Activated naive CD4-positive, alpha-beta T cell treated with anti-CD3 and anti-CD28 coated beads, Interleukin-2, amount 10 ng/mL, durations not matched to agents 7 days and 5 days (primary cell): ENCODE measurements around the gene MYH15.
A peak's percentile ranks its signal among the peaks of the same experiment; 100 is the strongest.

Experiments used
- CTCF ChIA-PET: fragments of 350-600 bp; sonication (Branson Sonifier 250); formaldehyde crosslinking; loops from one replicate; lab custom pipeline; 2021; ENCODE audit warnings: antibody characterized with exemption; lab: Charles Lee
- DNase-seq: peaks from one replicate; pipeline ENCODE4 v3.0.0-alpha.2; 2020
- H3K27ac Mint-ChIP-seq: one replicate; pipeline ENCODE4 v1.8.0; 2021; ENCODE audit warnings: mild to moderate bottlenecking, moderate library complexity, mixed read lengths
- H3K27me3 Mint-ChIP-seq: one replicate; pipeline ENCODE4 v1.8.0; 2021; ENCODE audit warnings: mild to moderate bottlenecking, mixed read lengths
- H3K36me3 Mint-ChIP-seq: one replicate; pipeline ENCODE4 v1.8.0; 2021; ENCODE audit warnings: mixed read lengths
- H3K4me1 Mint-ChIP-seq: one replicate; pipeline ENCODE4 v1.8.0; 2021; ENCODE audit warnings: mixed read lengths
- H3K4me3 Mint-ChIP-seq: one replicate; pipeline ENCODE4 v1.8.0; 2021; ENCODE audit warnings: mild to moderate bottlenecking, moderate library complexity, mixed read lengths
- H3K9me3 Mint-ChIP-seq: one replicate; pipeline ENCODE4 v1.8.0; 2021; ENCODE audit warnings: mixed read lengths

The MYH15 gene

DNA sequence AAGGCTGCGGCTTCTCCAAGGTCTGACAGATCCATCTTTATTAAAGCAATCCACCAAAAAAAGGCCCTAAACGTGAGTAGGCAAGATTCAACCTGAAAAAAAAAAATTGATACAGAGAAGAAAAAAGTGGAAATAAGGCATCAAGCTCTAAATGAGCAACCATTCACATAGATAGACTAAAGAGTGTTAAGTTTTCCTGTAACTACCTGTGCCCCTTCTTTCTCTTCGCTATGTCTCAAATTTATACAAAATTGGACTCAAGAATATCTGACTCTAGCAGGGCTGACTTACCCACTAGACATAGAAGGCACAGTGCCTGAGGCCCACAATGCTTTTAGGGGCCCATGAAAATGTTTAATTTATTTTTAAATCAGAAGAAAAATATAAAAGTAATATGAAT, at the start of gene MYH15:
Gene MYH15 (minus strand): TSS at position 101 of the 400 bp plus-strand sequence. CDS start 66 bp downstream, at position 35.
- CTCF ChIA-PET: no interaction called here
- no peak for DNase-seq
- Mint-ChIP-seq H3K9me3 (no peaks in the 10 kb centered on the region), H3K4me1 (no peaks in the 10 kb centered on the region), H3K4me3 (no peak within 1 kb of the TSS), H3K36me3 (no peaks in the 10 kb centered on the region), H3K27me3 (peaks cover 3% of the 10 kb centered on the region), H3K27ac (no peak within 1 kb of the TSS)

GRCh38 chr3:108555966-108556581, 45.7 kb upstream of the MYH15 start:
- no peaks in the 10 kb centered on the region for H3K9me3 Mint-ChIP-seq
- DNase-seq: no peak
- no peak overlapping the region for H3K27ac Mint-ChIP-seq
- CTCF ChIA-PET: interaction anchor here (0.9 to 1.0 kb wide), 3 partner anchors 8 to 262 kb away, joined by 3 to 5 read pairs (median 4); no protein-coding TSS in a partner anchor
- H3K4me3 Mint-ChIP-seq: no peak overlapping the region
- H3K36me3 Mint-ChIP-seq: peaks cover 53% of the 10 kb centered on the region
- no peaks in the 10 kb centered on the region for H3K4me1 Mint-ChIP-seq
- H3K27me3 Mint-ChIP-seq: no peaks in the 10 kb centered on the region

DNA sequence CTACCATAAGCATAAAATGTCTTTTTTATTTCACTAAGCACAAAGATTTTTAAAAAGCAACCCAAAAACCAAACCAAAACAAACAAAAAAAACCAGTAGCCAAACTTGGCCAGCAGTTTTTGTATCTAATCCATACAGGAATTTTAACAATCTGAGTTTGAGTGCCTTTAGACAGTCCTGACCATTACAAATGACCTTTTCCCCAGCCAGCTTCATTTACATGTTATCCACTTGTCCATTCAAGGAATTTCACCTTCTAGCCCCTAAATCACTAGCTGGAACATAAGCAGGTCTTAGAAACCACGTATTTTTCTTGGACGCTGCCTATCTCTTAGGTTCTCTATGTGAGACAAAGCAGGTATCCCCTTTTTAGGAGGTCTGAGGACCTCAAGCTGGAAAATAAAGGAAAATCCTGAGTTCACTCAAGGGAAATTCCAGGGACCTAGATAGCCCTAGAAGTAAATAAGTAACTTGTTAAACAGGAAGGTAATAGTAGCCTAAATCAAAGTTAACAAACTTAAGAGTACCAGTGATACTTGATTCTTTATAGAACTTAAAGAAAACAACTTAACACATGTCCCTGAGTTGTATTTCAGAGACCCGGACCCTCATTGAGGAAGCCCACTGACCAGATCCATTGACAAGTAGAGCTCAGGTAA, 44.6 kb upstream of the MYH15 start:
- H3K36me3 Mint-ChIP-seq: peaks cover 48% of the 10 kb centered on the region
- H3K27me3 Mint-ChIP-seq: no peaks in the 10 kb centered on the region
- H3K27ac Mint-ChIP-seq: peak overlapping the region; percentile 58
- no peak for DNase-seq
- H3K9me3 Mint-ChIP-seq: no peaks in the 10 kb centered on the region
- no peaks in the 10 kb centered on the region for H3K4me1 Mint-ChIP-seq
- H3K4me3 Mint-ChIP-seq: no peak overlapping the region
- CTCF ChIA-PET: interaction anchor here (0.9 to 1.0 kb wide), 3 partner anchors 9 to 263 kb away, joined by 3 to 5 read pairs (median 4); no protein-coding TSS in a partner anchor

GRCh38 chr3:108554229-108554628, 43.8 kb upstream of the MYH15 start:
- no peaks in the 10 kb centered on the region for H3K4me1 Mint-ChIP-seq
- H3K27me3 Mint-ChIP-seq: no peaks in the 10 kb centered on the region
- CTCF ChIA-PET: interaction anchor here (3.2 kb wide), 1 partner anchor 64 kb away, joined by 33 read pairs; no protein-coding TSS in a partner anchor
- H3K4me3 Mint-ChIP-seq: no peak overlapping the region
- no peak for DNase-seq
- H3K36me3 Mint-ChIP-seq: peaks cover 47% of the 10 kb centered on the region
- no peak overlapping the region for H3K27ac Mint-ChIP-seq
- H3K9me3 Mint-ChIP-seq: no peaks in the 10 kb centered on the region

GRCh38 chr3:108552267-108553159, 42.1 kb upstream of the MYH15 start:
- Mint-ChIP-seq H3K27ac (peak overlapping the region; percentile 69), H3K36me3 (peaks cover 44% of the 10 kb centered on the region), H3K27me3 (no peaks in the 10 kb centered on the region), H3K4me1 (no peaks in the 10 kb centered on the region), H3K9me3 (no peaks in the 10 kb centered on the region), H3K4me3 (no peak overlapping the region)
- DNase-seq: no peak
- CTCF ChIA-PET: interaction anchor here (0.6 to 3.2 kb wide), 12 partner anchors 10 to 479 kb away, joined by 3 to 33 read pairs (median 4); no protein-coding TSS in a partner anchor

DNA sequence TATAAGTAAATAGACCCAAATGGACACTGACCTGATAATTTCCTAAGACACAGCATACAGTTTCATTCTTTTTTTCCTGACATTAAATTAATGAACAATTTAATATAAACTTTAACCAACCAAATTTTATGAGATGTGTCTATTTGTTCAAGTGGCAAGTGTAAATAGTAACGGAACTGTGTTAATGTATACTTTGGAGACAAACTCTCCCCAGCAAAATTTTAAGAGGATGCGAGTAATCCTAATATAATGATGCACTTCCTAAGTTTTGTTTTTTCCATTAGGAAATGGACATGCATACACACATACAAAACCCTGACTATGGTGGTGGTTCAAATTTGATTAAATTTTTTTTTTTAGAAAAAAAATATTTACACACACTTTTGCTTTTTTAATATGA, 38.5 kb upstream of the MYH15 start:
- DNase-seq: no peak
- H3K36me3 Mint-ChIP-seq: peaks cover 38% of the 10 kb centered on the region
- H3K4me3 Mint-ChIP-seq: no peak overlapping the region
- H3K4me1 Mint-ChIP-seq: peaks cover 7% of the 10 kb centered on the region
- CTCF ChIA-PET: no interaction called here
- no peaks in the 10 kb centered on the region for H3K9me3 Mint-ChIP-seq
- no peak overlapping the region for H3K27ac Mint-ChIP-seq
- no peaks in the 10 kb centered on the region for H3K27me3 Mint-ChIP-seq

DNA sequence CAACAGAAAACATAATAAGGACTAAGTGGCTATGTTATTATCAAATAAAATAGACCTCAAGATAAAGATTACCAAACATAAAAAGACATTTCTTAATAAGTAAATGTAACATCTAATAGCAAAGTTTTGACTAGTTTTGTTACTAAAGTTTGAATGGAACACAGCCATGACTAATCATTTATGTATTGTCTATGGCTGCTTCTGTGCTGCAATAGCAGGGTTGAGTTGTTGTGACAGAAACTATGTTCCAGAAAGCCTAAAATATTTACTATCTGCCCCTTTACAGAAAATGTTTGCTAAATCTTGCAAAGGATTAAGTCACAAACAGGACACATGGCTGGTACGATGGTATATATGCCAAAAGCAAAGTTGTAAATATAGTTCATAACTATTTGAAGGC, 37.9 kb upstream of the MYH15 start:
- Mint-ChIP-seq H3K4me3 (no peak overlapping the region), H3K9me3 (no peaks in the 10 kb centered on the region), H3K36me3 (peaks cover 44% of the 10 kb centered on the region), H3K27me3 (no peaks in the 10 kb centered on the region), H3K27ac (no peak overlapping the region), H3K4me1 (peaks cover 7% of the 10 kb centered on the region)
- DNase-seq: no peak
- CTCF ChIA-PET: no interaction called here

GRCh38 chr3:108546692-108547091, 36.3 kb upstream of the MYH15 start:
- H3K9me3 Mint-ChIP-seq: no peaks in the 10 kb centered on the region
- no peak overlapping the region for H3K4me3 Mint-ChIP-seq
- CTCF ChIA-PET: no interaction called here

GRCh38 chr3:108546247-108546646, 35.9 kb upstream of the MYH15 start:
- DNase-seq: no peak
- Mint-ChIP-seq H3K4me3 (no peak overlapping the region), H3K27ac (no peak overlapping the region), H3K9me3 (no peaks in the 10 kb centered on the region), H3K4me1 (peaks cover 7% of the 10 kb centered on the region), H3K27me3 (no peaks in the 10 kb centered on the region), H3K36me3 (peaks cover 44% of the 10 kb centered on the region)
- CTCF ChIA-PET: no interaction called here

More at GRCh38 chr3:108546692-108547091, 36.3 kb upstream of the MYH15 start:
- Mint-ChIP-seq H3K27ac (no peak overlapping the region), H3K4me1 (peaks cover 7% of the 10 kb centered on the region), H3K36me3 (peaks cover 46% of the 10 kb centered on the region), H3K27me3 (no peaks in the 10 kb centered on the region)
- no peak for DNase-seq

DNA sequence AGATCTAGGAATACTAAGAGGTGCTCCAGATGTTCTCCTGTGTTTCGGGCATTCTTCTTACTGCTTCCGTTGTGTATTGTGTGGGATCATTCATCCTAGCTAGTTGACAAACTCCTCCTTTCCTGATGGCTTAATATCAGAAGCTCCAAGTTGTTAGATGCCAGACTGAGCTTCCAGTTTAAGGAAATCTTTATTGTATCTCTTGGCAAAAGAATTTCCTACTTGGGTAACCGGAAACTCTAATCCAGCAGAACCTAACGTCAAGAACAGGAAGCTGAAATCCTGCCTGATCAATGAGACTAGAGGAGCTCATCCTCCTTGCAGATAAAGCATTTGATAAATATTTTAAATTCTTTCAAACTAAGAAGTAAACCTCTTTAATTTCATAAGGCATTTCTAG, 27.7 kb upstream of the MYH15 start:
- H3K4me1 Mint-ChIP-seq: no peaks in the 10 kb centered on the region
- no peak overlapping the region for H3K27ac Mint-ChIP-seq
- no peak for DNase-seq
- no peaks in the 10 kb centered on the region for H3K27me3 Mint-ChIP-seq
- H3K9me3 Mint-ChIP-seq: no peaks in the 10 kb centered on the region
- peaks cover 11% of the 10 kb centered on the region for H3K36me3 Mint-ChIP-seq
- CTCF ChIA-PET: interaction anchor here (0.5 to 2.1 kb wide), 2 partner anchors 14 to 64 kb away, joined by 3 to 8 read pairs; no protein-coding TSS in a partner anchor
- no peak overlapping the region for H3K4me3 Mint-ChIP-seq

DNA sequence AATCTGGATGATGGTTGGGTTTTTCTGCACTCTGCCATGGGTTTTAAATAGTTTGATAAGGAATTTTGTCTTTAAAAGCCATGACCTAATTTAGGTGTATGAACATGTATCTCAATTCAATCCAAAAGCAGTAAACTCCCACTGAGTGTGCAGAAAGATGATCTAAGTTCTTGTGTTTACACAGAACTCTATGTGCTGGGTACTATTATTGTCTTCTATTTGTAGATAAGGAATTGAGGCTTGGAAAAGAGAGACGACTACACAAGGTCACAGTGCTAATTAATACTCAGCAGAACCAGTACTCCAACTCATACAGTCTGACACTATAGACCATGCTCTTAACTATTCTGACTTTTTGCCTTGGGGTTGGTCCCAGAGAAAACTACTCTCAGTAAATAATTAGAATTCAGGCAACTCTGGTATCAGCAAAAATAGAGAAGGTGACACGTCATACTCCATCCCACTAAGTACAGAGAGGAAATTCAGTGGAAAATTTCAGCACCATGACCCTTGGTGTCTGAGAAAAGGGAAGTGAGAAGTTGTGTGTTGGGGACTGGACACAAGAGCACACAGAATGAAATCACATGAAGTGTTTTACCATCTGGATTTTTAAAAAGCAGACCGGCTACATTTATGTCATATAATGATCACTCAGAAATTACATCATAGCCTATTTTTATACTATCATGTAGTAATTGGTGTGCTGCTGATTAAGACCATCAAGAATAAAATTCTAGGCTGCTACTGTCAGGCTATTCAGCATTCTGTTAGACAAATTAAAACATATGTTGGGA, 18.3 kb upstream of the MYH15 start:
- no peak for DNase-seq
- CTCF ChIA-PET: no interaction called here
- H3K27ac Mint-ChIP-seq: no peak overlapping the region
- no peaks in the 10 kb centered on the region for H3K4me1 Mint-ChIP-seq
- no peaks in the 10 kb centered on the region for H3K9me3 Mint-ChIP-seq
- no peaks in the 10 kb centered on the region for H3K36me3 Mint-ChIP-seq
- no peak overlapping the region for H3K4me3 Mint-ChIP-seq
- H3K27me3 Mint-ChIP-seq: peaks cover 9% of the 10 kb centered on the region

DNA sequence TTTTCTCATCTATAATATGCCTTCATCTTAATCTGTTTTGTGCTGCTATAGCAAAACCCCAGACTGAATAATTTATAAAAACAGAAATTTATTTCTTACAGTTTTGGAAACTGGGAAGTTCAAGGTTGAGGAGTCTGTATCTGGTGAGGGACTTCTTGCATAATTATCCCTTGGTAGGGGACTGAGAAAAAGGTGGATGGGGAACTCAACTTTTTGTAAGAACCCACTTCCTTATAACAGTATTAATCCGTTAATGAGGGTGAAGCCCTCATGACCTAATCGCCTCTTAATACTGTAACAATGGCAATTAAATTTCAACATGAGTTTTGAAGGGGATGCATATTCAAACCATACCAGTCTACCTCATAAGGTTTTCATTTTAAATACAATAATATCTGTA, 17.4 kb upstream of the MYH15 start:
- no peak overlapping the region for H3K4me3 Mint-ChIP-seq
- no peaks in the 10 kb centered on the region for H3K9me3 Mint-ChIP-seq
- no peak for DNase-seq
- no peaks in the 10 kb centered on the region for H3K4me1 Mint-ChIP-seq
- CTCF ChIA-PET: no interaction called here
- H3K27ac Mint-ChIP-seq: no peak overlapping the region
- no peaks in the 10 kb centered on the region for H3K36me3 Mint-ChIP-seq
- H3K27me3 Mint-ChIP-seq: peaks cover 9% of the 10 kb centered on the region

DNA sequence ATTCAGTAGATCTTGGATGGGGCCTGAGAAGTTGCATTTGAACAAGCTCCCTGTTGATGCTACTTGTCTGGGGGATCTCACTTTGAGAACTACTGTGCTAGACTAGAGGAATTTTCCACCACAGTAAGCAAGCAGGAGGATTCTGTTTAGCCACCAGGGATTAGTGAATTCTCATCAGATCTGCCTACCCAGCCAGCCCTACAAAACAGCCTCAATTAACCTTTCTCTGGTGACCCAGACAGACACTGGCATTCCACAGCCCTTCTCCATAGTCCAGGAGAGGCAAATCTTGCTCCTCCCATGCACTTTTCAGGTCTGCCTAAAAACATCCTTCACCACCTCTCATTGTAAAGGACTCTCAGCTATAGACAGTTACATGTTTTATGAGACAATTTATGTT, 16.7 kb upstream of the MYH15 start:
- Mint-ChIP-seq H3K9me3 (no peaks in the 10 kb centered on the region), H3K27ac (no peak overlapping the region), H3K4me1 (no peaks in the 10 kb centered on the region), H3K36me3 (no peaks in the 10 kb centered on the region), H3K4me3 (no peak overlapping the region), H3K27me3 (peaks cover 10% of the 10 kb centered on the region)
- no peak for DNase-seq
- CTCF ChIA-PET: no interaction called here
